ENCODE data around the gene UACA.

Gene UACA

DNA sequence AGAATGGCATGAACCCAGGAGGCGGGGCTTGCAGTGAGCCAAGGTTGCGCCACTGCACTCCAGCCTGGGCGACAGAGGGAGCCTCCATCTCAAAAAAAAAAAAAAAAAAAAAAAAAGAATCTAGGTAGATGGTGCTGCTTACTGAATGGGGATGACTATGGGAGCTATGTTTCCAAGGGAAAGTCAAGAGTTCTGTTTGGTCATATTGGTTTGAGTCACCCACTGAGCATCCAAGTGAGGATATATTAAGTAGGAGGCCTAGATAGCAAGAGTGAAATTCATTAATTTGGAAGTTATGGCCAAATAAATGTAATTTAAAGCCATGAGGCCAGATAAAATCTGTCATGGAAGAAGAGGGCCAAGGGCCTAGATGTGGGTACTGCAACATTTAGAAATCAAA, 9.0 kb upstream of the UACA start:
- TF ChIP-seq ZNF8 (CRISPR knock-in tag; IDR thresholded peaks at IDR 0.05) (no peak), ARNTL (CRISPR knock-in tag; IDR thresholded peaks at IDR 0.05; ENCODE audit: borderline replicate concordance, low read depth) (no peak), GLIS3 (CRISPR knock-in tag; IDR thresholded peaks at IDR 0.05) (no peak), BACH2 (CRISPR knock-in tag; IDR thresholded peaks at IDR 0.05; ENCODE audit: borderline replicate concordance) (no peak), SNAI2 (CRISPR knock-in tag; IDR thresholded peaks at IDR 0.05) (no peak), ZNF70 (CRISPR knock-in tag; IDR thresholded peaks at IDR 0.05) (no peak), ZFP3 (CRISPR knock-in tag; IDR thresholded peaks at IDR 0.05) (no peak), ZC3H10 (CRISPR knock-in tag; IDR thresholded peaks at IDR 0.05) (no peak), CSDC2 (CRISPR knock-in tag; IDR thresholded peaks at IDR 0.05) (no peak)
- TF ChIP-seq, protein P1, sequence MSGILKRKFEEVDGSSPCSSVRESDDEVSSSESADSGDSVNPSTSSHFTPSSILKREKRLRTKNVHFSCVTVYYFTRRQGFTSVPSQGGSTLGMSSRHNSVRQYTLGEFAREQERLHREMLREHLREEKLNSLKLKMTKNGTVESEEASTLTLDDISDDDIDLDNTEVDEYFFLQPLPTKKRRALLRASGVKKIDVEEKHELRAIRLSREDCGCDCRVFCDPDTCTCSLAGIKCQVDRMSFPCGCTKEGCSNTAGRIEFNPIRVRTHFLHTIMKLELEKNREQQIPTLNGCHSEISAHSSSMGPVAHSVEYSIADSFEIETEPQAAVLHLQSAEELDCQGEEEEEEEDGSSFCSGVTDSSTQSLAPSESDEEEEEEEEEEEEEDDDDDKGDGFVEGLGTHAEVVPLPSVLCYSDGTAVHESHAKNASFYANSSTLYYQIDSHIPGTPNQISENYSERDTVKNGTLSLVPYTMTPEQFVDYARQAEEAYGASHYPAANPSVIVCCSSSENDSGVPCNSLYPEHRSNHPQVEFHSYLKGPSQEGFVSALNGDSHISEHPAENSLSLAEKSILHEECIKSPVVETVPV (CRISPR knock-in tag; IDR thresholded peaks at IDR 0.05) = no peak
- TF ChIP-seq, protein P2, sequence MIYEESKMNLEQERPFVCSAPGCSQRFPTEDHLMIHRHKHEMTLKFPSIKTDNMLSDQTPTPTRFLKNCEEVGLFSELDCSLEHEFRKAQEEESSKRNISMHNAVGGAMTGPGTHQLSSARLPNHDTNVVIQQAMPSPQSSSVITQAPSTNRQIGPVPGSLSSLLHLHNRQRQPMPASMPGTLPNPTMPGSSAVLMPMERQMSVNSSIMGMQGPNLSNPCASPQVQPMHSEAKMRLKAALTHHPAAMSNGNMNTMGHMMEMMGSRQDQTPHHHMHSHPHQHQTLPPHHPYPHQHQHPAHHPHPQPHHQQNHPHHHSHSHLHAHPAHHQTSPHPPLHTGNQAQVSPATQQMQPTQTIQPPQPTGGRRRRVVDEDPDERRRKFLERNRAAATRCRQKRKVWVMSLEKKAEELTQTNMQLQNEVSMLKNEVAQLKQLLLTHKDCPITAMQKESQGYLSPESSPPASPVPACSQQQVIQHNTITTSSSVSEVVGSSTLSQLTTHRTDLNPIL (CRISPR knock-in tag; IDR thresholded peaks at IDR 0.05; ENCODE audit: low read depth) = no peak
- TF ChIP-seq, protein P3, sequence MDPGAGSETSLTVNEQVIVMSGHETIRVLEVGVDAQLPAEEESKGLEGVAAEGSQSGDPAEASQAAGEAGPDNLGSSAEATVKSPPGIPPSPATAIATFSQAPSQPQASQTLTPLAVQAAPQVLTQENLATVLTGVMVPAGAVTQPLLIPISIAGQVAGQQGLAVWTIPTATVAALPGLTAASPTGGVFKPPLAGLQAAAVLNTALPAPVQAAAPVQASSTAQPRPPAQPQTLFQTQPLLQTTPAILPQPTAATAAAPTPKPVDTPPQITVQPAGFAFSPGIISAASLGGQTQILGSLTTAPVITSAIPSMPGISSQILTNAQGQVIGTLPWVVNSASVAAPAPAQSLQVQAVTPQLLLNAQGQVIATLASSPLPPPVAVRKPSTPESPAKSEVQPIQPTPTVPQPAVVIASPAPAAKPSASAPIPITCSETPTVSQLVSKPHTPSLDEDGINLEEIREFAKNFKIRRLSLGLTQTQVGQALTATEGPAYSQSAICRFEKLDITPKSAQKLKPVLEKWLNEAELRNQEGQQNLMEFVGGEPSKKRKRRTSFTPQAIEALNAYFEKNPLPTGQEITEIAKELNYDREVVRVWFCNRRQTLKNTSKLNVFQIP (CRISPR knock-in tag; IDR thresholded peaks at IDR 0.05; ENCODE audit: borderline replicate concordance, low read depth) = no peak
- ATAC-seq = no peak

DNA sequence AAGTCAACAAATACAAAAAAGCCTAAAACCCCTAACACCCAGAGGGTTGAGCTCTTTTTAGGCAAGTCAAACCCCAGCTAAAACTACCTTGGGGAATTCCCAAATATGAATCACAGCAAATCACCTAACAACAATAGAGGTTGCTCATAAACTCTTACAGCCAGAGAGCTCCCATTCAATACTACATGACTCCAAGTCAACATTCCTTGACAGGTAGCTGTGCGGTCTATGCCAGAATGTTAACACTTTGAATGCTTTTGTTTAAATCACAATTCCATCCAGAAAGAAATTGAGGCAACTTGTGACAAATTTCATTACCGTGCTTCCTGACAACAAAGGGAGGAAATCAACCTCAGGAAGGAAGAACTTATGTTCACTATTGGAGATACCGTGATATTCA, 7.5 kb upstream of the UACA start:
- ATAC-seq = no peak

More for the DNA sequence above, 7.5 kb upstream of the UACA start:
- TF ChIP-seq, protein P2 (CRISPR knock-in tag; IDR thresholded peaks at IDR 0.05; ENCODE audit: low read depth) = no peak
- TF ChIP-seq, protein P4, sequence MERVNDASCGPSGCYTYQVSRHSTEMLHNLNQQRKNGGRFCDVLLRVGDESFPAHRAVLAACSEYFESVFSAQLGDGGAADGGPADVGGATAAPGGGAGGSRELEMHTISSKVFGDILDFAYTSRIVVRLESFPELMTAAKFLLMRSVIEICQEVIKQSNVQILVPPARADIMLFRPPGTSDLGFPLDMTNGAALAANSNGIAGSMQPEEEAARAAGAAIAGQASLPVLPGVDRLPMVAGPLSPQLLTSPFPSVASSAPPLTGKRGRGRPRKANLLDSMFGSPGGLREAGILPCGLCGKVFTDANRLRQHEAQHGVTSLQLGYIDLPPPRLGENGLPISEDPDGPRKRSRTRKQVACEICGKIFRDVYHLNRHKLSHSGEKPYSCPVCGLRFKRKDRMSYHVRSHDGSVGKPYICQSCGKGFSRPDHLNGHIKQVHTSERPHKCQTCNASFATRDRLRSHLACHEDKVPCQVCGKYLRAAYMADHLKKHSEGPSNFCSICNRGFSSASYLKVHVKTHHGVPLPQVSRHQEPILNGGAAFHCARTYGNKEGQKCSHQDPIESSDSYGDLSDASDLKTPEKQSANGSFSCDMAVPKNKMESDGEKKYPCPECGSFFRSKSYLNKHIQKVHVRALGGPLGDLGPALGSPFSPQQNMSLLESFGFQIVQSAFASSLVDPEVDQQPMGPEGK (CRISPR knock-in tag; IDR thresholded peaks at IDR 0.05; ENCODE audit: borderline replicate concordance) = no peak
- TF ChIP-seq SNAI2 (CRISPR knock-in tag; IDR thresholded peaks at IDR 0.05) = no peak
- TF ChIP-seq GLIS3 (CRISPR knock-in tag; IDR thresholded peaks at IDR 0.05) = no peak
- no peak for TF ChIP-seq PPARA (CRISPR knock-in tag; IDR thresholded peaks at IDR 0.05; ENCODE audit: borderline replicate concordance)
- TF ChIP-seq, protein P5, sequence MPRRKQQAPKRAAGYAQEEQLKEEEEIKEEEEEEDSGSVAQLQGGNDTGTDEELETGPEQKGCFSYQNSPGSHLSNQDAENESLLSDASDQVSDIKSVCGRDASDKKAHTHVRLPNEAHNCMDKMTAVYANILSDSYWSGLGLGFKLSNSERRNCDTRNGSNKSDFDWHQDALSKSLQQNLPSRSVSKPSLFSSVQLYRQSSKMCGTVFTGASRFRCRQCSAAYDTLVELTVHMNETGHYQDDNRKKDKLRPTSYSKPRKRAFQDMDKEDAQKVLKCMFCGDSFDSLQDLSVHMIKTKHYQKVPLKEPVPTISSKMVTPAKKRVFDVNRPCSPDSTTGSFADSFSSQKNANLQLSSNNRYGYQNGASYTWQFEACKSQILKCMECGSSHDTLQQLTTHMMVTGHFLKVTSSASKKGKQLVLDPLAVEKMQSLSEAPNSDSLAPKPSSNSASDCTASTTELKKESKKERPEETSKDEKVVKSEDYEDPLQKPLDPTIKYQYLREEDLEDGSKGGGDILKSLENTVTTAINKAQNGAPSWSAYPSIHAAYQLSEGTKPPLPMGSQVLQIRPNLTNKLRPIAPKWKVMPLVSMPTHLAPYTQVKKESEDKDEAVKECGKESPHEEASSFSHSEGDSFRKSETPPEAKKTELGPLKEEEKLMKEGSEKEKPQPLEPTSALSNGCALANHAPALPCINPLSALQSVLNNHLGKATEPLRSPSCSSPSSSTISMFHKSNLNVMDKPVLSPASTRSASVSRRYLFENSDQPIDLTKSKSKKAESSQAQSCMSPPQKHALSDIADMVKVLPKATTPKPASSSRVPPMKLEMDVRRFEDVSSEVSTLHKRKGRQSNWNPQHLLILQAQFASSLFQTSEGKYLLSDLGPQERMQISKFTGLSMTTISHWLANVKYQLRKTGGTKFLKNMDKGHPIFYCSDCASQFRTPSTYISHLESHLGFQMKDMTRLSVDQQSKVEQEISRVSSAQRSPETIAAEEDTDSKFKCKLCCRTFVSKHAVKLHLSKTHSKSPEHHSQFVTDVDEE (CRISPR knock-in tag; IDR thresholded peaks at IDR 0.05) = no peak
- TF ChIP-seq ESRRG (CRISPR knock-in tag; IDR thresholded peaks at IDR 0.05) = no peak
- TF ChIP-seq ZC3H10 (CRISPR knock-in tag; IDR thresholded peaks at IDR 0.05) = no peak
- no peak for TF ChIP-seq ZFP3 (CRISPR knock-in tag; IDR thresholded peaks at IDR 0.05)
- TF ChIP-seq, protein P3 (CRISPR knock-in tag; IDR thresholded peaks at IDR 0.05; ENCODE audit: borderline replicate concordance, low read depth) = no peak
- no peak for TF ChIP-seq ZNF8 (CRISPR knock-in tag; IDR thresholded peaks at IDR 0.05)
- TF ChIP-seq, protein P1 (CRISPR knock-in tag; IDR thresholded peaks at IDR 0.05) = no peak
- no peak for TF ChIP-seq ZNF70 (CRISPR knock-in tag; IDR thresholded peaks at IDR 0.05)

All from SK-N-SH treated with all-trans-retinoic acid at 6 μM for 48 hours (cell line).